Caki2 (cell line): Measurements from ENCODE around the gene MSI2. TPM values are rescaled to one million over a fixed set of nuclear protein-coding genes. Genes with fewer than 3 reads are reported as not detected.
A peak's percentile ranks its signal among the peaks of the same experiment; 100 is the strongest.

Experiments
- DNase-seq: peaks from one replicate; pipeline ENCODE4 v3.0.0-alpha.2; 2015; ENCODE audit warnings: low read depth
- in situ Hi-C: cut with HindIII; loops from 2 replicates; pipeline ENCODE4 v1.10.0; 2016; ENCODE audit warnings: low sequenced_read_pairs, low pct_unique_long_range_greater_than_20kb, mixed read lengths
- total RNA-seq: library from RNA; depleted of rRNA; stranded (reverse); fragments of >200 nt; shearing (Covaris generic); gene quantifications from 2 replicates; pipeline ENCODE4 v1.2.3, GENCODE V29; 2014; ENCODE audit warnings: low replicate concordance

MSI2 gene
- total RNA-seq, 1 experiment from 2014 or later: 67.1 TPM

GRCh38 chr17:57391857-57392471 is 135.6 kb downstream of the MSI2 start:
- in situ Hi-C loops: no loop called here
- DNase-seq: no peak

- no peak for DNase-seq
- in situ Hi-C loops: no loop called here
These were observed 137.0 kb downstream of the MSI2 start for GRCh38 chr17:57393368-57393767.

GRCh38 chr17:57394375-57394774 is 138.1 kb downstream of the MSI2 start:
- in situ Hi-C loops: no loop called here
- DNase-seq: no peak

GRCh38 chr17:57395721-57396321 is 139.5 kb downstream of the MSI2 start:
- no peak for DNase-seq
- in situ Hi-C loops: no loop called here

- in situ Hi-C loops: no loop called here
- no peak for DNase-seq
These were observed 140.2 kb downstream of the MSI2 start for GRCh38 chr17:57396511-57396921.

GRCh38 chr17:57397402-57397801 is 141.1 kb downstream of the MSI2 start:
- no peak for DNase-seq
- in situ Hi-C loops: no loop called here

- in situ Hi-C loops: no loop called here
- DNase-seq: no peak
These were observed 143.4 kb downstream of the MSI2 start for GRCh38 chr17:57399690-57400089.

- in situ Hi-C loops: no loop called here
- DNase-seq: no peak
These were observed 144.3 kb downstream of the MSI2 start for GRCh38 chr17:57400648-57401047.

GRCh38 chr17:57401556-57402488 is 145.5 kb downstream of the MSI2 start:
- DNase-seq: no peak
- in situ Hi-C loops: no loop called here

- in situ Hi-C loops: no loop called here
These were observed 146.4 kb downstream of the MSI2 start for GRCh38 chr17:57402681-57403180.

GRCh38 chr17:57403236-57403635 is 146.9 kb downstream of the MSI2 start:
- no peak for DNase-seq
- in situ Hi-C loops: no loop called here

More at GRCh38 chr17:57402681-57403180, 146.4 kb downstream of the MSI2 start:
- DNase-seq: no peak

- no peak for DNase-seq
- in situ Hi-C loops: no loop called here
These were observed 147.8 kb downstream of the MSI2 start for GRCh38 chr17:57404073-57404472.

- in situ Hi-C loops: loop anchor here (5.0 kb wide), 1 partner anchor 38 kb away; no protein-coding TSS in a partner anchor
- DNase-seq: no peak
These were observed 148.6 kb downstream of the MSI2 start for GRCh38 chr17:57404795-57405490.

GRCh38 chr17:57405491-57406072 is 149.3 kb downstream of the MSI2 start:
- in situ Hi-C loops: loop anchor here (5.0 kb wide), 1 partner anchor 38 kb away; no protein-coding TSS in a partner anchor
- no peak for DNase-seq

- peak; percentile 85 for DNase-seq
- in situ Hi-C loops: loop anchor here (5.0 kb wide), 1 partner anchor 39 kb away; no protein-coding TSS in a partner anchor
These were observed 150.0 kb downstream of the MSI2 start for GRCh38 chr17:57406131-57406980.

- in situ Hi-C loops: loop anchor here (5.0 kb wide), 1 partner anchor 40 kb away; no protein-coding TSS in a partner anchor
These were observed 150.6 kb downstream of the MSI2 start for GRCh38 chr17:57406981-57407286.

More at GRCh38 chr17:57406981-57407286, 150.6 kb downstream of the MSI2 start:
- DNase-seq: no peak
